Upper lobe of left lung (tissue), 4 donors: ENCODE measurements around the gene CTTNBP2.

Source experiments
- CTCF ChIP-seq, 6 experiments: fragments of 450-650 bp in 4 of 6; fragments of 200-600 bp in 2 of 6; sonication (generic) in 2 of 6; IDR thresholded peaks; one replicate each; pipeline ENCODE4 v1.5.1; 2016 to 2019; ENCODE audit warnings: antibody characterized with exemption in 6 of 6
- EP300 ChIP-seq, 4 donors: sonication (generic); formaldehyde crosslinking; IDR thresholded peaks; one replicate each; pipeline ENCODE4 v1.5.1; 2017; ENCODE audit warnings: antibody characterized with exemption in 4 of 4, control low read depth in 2 of 4
- POLR2A ChIP-seq, 4 donors: fragments of 450-650 bp; IDR thresholded peaks; one replicate each; pipeline ENCODE4 v1.5.1; 2016 to 2017; ENCODE audit warnings: antibody characterized with exemption in 4 of 4, mild to moderate bottlenecking in 2 of 4

- TF ChIP-seq CTCF (IDR thresholded peaks at IDR 0.05) (no peak), EP300 (IDR thresholded peaks at IDR 0.05) (no peak), POLR2A (IDR thresholded peaks at IDR 0.05) (no peak)
Observed at GRCh38 chr7:117874191-117874700, 1.0 kb upstream of the CTTNBP2 start.
